ENCODE results near the gene VHLL. TPM values are rescaled to one million over a fixed set of nuclear protein-coding genes. Genes with fewer than 3 reads are reported as not detected.

VHLL gene
- total and polyA plus RNA-seq, 2 of the 13 experiments (the other 11 are each of a cell fraction or from before 2014, with no cell fraction given), result 0.24 TPM; not detected in 1

- FAIRE-seq (no peak), ATAC-seq (no peak), DNase-seq (ENCODE audit: low spot score) (no peak)
- intact Hi-C loops (cut with micrococcal nuclease; ENCODE audit: unreplicated experiment) (no loop called here), in situ Hi-C loops (cut with HindIII; ENCODE audit: extremely low pct_ligation_motif_present, low pct_unique_long_range_greater_than_20kb) (no loop called here)
- WGBS (ENCODE audit: low lambda C conversion rate), result 94% methylated on average over 13 of the region's 13 CpGs
- no peak for TF ChIP-seq HNRNPUL1 (IDR thresholded peaks at IDR 0.05; ENCODE audit: low read depth, low read length)
- TF ChIP-seq AGO2 (optimal IDR thresholded peaks at IDR 0.05; ENCODE audit: low read depth, low read length), result peak; percentile 22
- H3K9me3 ChIP-seq (ENCODE audit: low read length), result no peaks in the 10 kb centered on the region
- no peaks in the 10 kb centered on the region for H3K4me1 ChIP-seq (ENCODE audit: insufficient read depth, low read length)
- H3K79me2 ChIP-seq (ENCODE audit: insufficient read depth, low read length), result no peaks in the 10 kb centered on the region
- no peak overlapping the region for H3K9ac ChIP-seq (ENCODE audit: insufficient read depth, low read depth, low read length)
- H3K4me2 ChIP-seq (ENCODE audit: low read depth, low read length), result no peak overlapping the region
- TSS peak; percentile 53 for BruUV-seq (replicated peaks)
- no peaks in the 10 kb centered on the region; a peak in 1 of 5 replicates for H3K27me3 ChIP-seq (ENCODE audit: control insufficient read depth in 1 of 2, insufficient read depth in 2 of 2, low read length in 2 of 2)
- no peak overlapping the region for H3K4me3 ChIP-seq (replicated peaks in 1 of 3; ENCODE audit: insufficient read depth in 1 of 3, low read depth in 2 of 3, low read length in 3 of 3)
- H4K20me1 ChIP-seq (ENCODE audit: insufficient read depth, low read length), result no peaks in the 10 kb centered on the region
- H3K36me3 ChIP-seq (replicated peaks in 1 of 2; ENCODE audit: control insufficient read depth in 1 of 2, insufficient read depth in 2 of 2, low read length in 2 of 2), result peaks cover 40 to 76% of the 10 kb centered on the region in 2 experiments
- ChIA-PET POLR2A (no interaction called here), CTCF (ENCODE audit: low intra/inter-chr PET ratio, low total read pairs) (no interaction called here)
- H2AFZ ChIP-seq (ENCODE audit: low read length), result no peak overlapping the region
- H3K27ac ChIP-seq (ENCODE audit: extremely low read length, insufficient read depth, low read length), result no peak overlapping the region
Measured at GRCh38 chr1:156266051-156266450, 33.1 kb downstream of the VHLL start.

GRCh38 chr1:156263288-156263655 is 35.8 kb downstream of the VHLL start:
- intact Hi-C loops (cut with micrococcal nuclease; ENCODE audit: unreplicated experiment) (no loop called here), in situ Hi-C loops (cut with HindIII; ENCODE audit: extremely low pct_ligation_motif_present, low pct_unique_long_range_greater_than_20kb) (no loop called here)
- ChIA-PET POLR2A (no interaction called here), CTCF (ENCODE audit: low intra/inter-chr PET ratio, low total read pairs) (no interaction called here)
- no peak for DNase-seq (ENCODE audit: low spot score)
- TF ChIP-seq DMAP1 (CRISPR knock-in tag; IDR thresholded peaks at IDR 0.05) (no peak), STAT5B (CRISPR knock-in tag; IDR thresholded peaks at IDR 0.05) (no peak), MAZ (IDR thresholded peaks at IDR 0.05; ENCODE audit: borderline replicate concordance, low read depth, low read length) (no peak), MAZ (CRISPR knock-in tag; IDR thresholded peaks at IDR 0.05; ENCODE audit: low read depth) (no peak)
- TF ChIP-seq, protein P1, sequence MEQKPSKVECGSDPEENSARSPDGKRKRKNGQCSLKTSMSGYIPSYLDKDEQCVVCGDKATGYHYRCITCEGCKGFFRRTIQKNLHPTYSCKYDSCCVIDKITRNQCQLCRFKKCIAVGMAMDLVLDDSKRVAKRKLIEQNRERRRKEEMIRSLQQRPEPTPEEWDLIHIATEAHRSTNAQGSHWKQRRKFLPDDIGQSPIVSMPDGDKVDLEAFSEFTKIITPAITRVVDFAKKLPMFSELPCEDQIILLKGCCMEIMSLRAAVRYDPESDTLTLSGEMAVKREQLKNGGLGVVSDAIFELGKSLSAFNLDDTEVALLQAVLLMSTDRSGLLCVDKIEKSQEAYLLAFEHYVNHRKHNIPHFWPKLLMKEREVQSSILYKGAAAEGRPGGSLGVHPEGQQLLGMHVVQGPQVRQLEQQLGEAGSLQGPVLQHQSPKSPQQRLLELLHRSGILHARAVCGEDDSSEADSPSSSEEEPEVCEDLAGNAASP (CRISPR knock-in tag; IDR thresholded peaks at IDR 0.05; ENCODE audit: borderline replicate concordance), result no peak
- Histone ChIP-seq H3K79me2 (ENCODE audit: insufficient read depth, low read length) (no peaks in the 10 kb centered on the region), H2AFZ (ENCODE audit: low read length) (no peak overlapping the region), H3K27ac (ENCODE audit: extremely low read length, insufficient read depth, low read length) (no peak overlapping the region), H3K4me3 (replicated peaks in 1 of 3; ENCODE audit: insufficient read depth in 1 of 3, low read depth in 2 of 3, low read length in 3 of 3) (no peak overlapping the region), H3K9ac (ENCODE audit: insufficient read depth, low read depth, low read length) (no peak overlapping the region), H3K4me1 (ENCODE audit: insufficient read depth, low read length) (no peaks in the 10 kb centered on the region), H4K20me1 (ENCODE audit: insufficient read depth, low read length) (no peaks in the 10 kb centered on the region), H3K36me3 (replicated peaks in 1 of 2; ENCODE audit: control insufficient read depth in 1 of 2, insufficient read depth in 2 of 2, low read length in 2 of 2) (peaks cover 49 to 87% of the 10 kb centered on the region in 2 experiments), H3K27me3 (ENCODE audit: control insufficient read depth in 1 of 2, insufficient read depth in 2 of 2, low read length in 2 of 2) (no peaks in the 10 kb centered on the region; a peak in 1 of 5 replicates), H3K9me3 (ENCODE audit: low read length) (no peaks in the 10 kb centered on the region), H3K4me2 (ENCODE audit: low read depth, low read length) (no peak overlapping the region)
- no peak for ATAC-seq
- 94% methylated on average over 5 of the region's 9 CpGs for WGBS (ENCODE audit: low lambda C conversion rate)
- BruUV-seq (replicated peaks), result no TSS peak
- no peak for FAIRE-seq
